Panc1 (cell line): ENCODE data around the gene EXOC7.
"Not testable (repeated sequence)": the region's sequence is repeated elsewhere in the genome, so short reads cannot be mapped to it uniquely, and the experiment has no call there.

Experiments
- CTCF ChIP-seq: fragments of 450-650 bp; IDR thresholded peaks from 2 replicates; pipeline ENCODE4 v1.5.1; 2017; ENCODE audit warnings: mild to moderate bottlenecking
- POLR2AphosphoS5 ChIP-seq: IDR thresholded peaks from 2 replicates; pipeline ENCODE4 v1.6.1; 2012; ENCODE audit warnings: mild to moderate bottlenecking, low read depth, low read length, moderate library complexity
- REST ChIP-seq, 2 experiments: IDR thresholded peaks; 2 replicates each; pipeline ENCODE4 v1.6.1; 2011 to 2012; ENCODE audit warnings: low read depth in 2 of 2, control low read depth in 1 of 2, low read length in 1 of 2, mild to moderate bottlenecking in 1 of 2, moderate library complexity in 1 of 2; ENCODE audit not compliant: insufficient read depth in 1 of 2
- TCF7L2 ChIP-seq: IDR thresholded peaks from 2 replicates; pipeline ENCODE4 v1.6.1; 2011; ENCODE audit warnings: mild to moderate bottlenecking, low read depth, low read length, inconsistent platforms

GRCh38 chr17:76078370-76078769, 25.2 kb downstream of the EXOC7 start:
- TF ChIP-seq CTCF; TCF7L2; POLR2AphosphoS5; REST (IDR thresholded peaks at IDR 0.05; ENCODE audit: insufficient read depth in 1 of 2, low read depth in 2 of 2, low read length in 1 of 2): not testable (repeated sequence)
